CD14-positive monocyte (primary cell): ENCODE data around the gene BEND4. TPM values are rescaled to one million over a fixed set of nuclear protein-coding genes. Genes with fewer than 3 reads are reported as not detected.

Experiments
- DNase-seq, 3 donors: peaks; one replicate each; pipeline ENCODE4 v3.0.0-alpha.2; 2011 to 2022
- H2AFZ ChIP-seq: 2 replicates; pipeline ENCODE4 v1.6.0; 2012; ENCODE audit warnings: mild to moderate bottlenecking, low read depth, low read length, inconsistent platforms; ENCODE audit not compliant: insufficient read depth, poor library complexity, severe bottlenecking
- H3K27ac ChIP-seq, 2 donors: 1 replicate in 1 of 2; 2 replicates in 1 of 2; pipeline ENCODE4 v1.5.1; 2012 to 2013; ENCODE audit warnings: low read length in 2 of 2, control low read depth in 1 of 2, inconsistent platforms in 1 of 2, low read depth in 1 of 2, mild to moderate bottlenecking in 1 of 2
- H3K27me3 ChIP-seq, 2 donors: one replicate each; pipeline versions ENCODE4 v1.6.0 to v1.6.1; 2011 to 2013; ENCODE audit warnings: low read length in 2 of 2; ENCODE audit not compliant: control insufficient read depth in 2 of 2, insufficient read depth in 2 of 2
- H3K36me3 ChIP-seq, 2 donors: replicated peaks in 1 of 2; 1 replicate in 1 of 2; 2 replicates in 1 of 2; pipeline versions ENCODE4 v1.5.1 to v1.6.1; 2012 to 2013; ENCODE audit warnings: low read length in 2 of 2, control low read depth in 1 of 2, inconsistent platforms in 1 of 2, mild to moderate bottlenecking in 1 of 2; ENCODE audit not compliant: insufficient read depth in 2 of 2, control insufficient read depth in 1 of 2
- H3K4me1 ChIP-seq, 2 donors: 1 replicate in 1 of 2; 2 replicates in 1 of 2; pipeline versions ENCODE4 v1.5.1 to v1.6.1; 2012 to 2013; ENCODE audit warnings: low read length in 2 of 2, control low read depth in 1 of 2, inconsistent platforms in 1 of 2, mild to moderate bottlenecking in 1 of 2, moderate library complexity in 1 of 2; ENCODE audit not compliant: insufficient read depth in 2 of 2, control insufficient read depth in 1 of 2
- H3K4me2 ChIP-seq: replicated peaks from 2 replicates; pipeline ENCODE3; 2012; ENCODE audit warnings: low read length, moderate library complexity, mild to moderate bottlenecking; ENCODE audit not compliant: poor library complexity, severe bottlenecking; ENCODE audit errors: extremely low read depth
- H3K4me3 ChIP-seq, 3 experiments: fragments of 200-600 bp in 1 of 3; sonication (generic) in 1 of 3; replicated peaks in 1 of 3; 1 replicate in 2 of 3; 2 replicates in 1 of 3; pipeline ENCODE4 v1.5.1; 2011 to 2013; ENCODE audit warnings: low read length in 3 of 3, mild to moderate bottlenecking in 3 of 3, control low read depth in 2 of 3, low read depth in 2 of 3, inconsistent platforms in 1 of 3, moderate library complexity in 1 of 3
- H3K79me2 ChIP-seq: 2 replicates; pipeline ENCODE4 v1.6.0; 2012; ENCODE audit warnings: mild to moderate bottlenecking, control low read depth, inconsistent platforms, low read length, moderate library complexity; ENCODE audit not compliant: insufficient read depth
- H3K9ac ChIP-seq: 2 replicates; pipeline ENCODE4 v1.6.0; 2017; ENCODE audit warnings: low read length, mild to moderate bottlenecking; ENCODE audit not compliant: insufficient read depth, poor library complexity, severe bottlenecking
- H3K9me3 ChIP-seq, 2 donors: replicated peaks in 1 of 2; 1 replicate in 1 of 2; 2 replicates in 1 of 2; pipeline versions ENCODE4 v1.5.1 to v1.6.1; 2012 to 2013; ENCODE audit warnings: low read length in 2 of 2, control low read depth in 1 of 2; ENCODE audit not compliant: control insufficient read depth in 1 of 2, insufficient read depth in 1 of 2
- H4K20me1 ChIP-seq: 2 replicates; pipeline ENCODE4 v1.6.0; 2012; ENCODE audit warnings: mild to moderate bottlenecking, low read length, control low read depth, moderate library complexity; ENCODE audit not compliant: insufficient read depth
- H3K27ac Mint-ChIP-seq, 7 donors: one replicate each; pipeline ENCODE4 v1.8.0; 2020; ENCODE audit warnings: mild to moderate bottlenecking in 7 of 7, mixed read lengths in 7 of 7, moderate library complexity in 6 of 7, inconsistent platforms in 2 of 7
- H3K27me3 Mint-ChIP-seq, 3 donors: one replicate each; pipeline ENCODE4 v1.8.0; 2021 to 2022; ENCODE audit warnings: low read depth in 3 of 3, mild to moderate bottlenecking in 3 of 3, mixed read lengths in 3 of 3, moderate library complexity in 3 of 3, inconsistent platforms in 1 of 3
- H3K36me3 Mint-ChIP-seq, 2 donors: one replicate each; pipeline ENCODE4 v1.8.0; 2020; ENCODE audit warnings: mixed read lengths in 2 of 2, inconsistent platforms in 1 of 2, mild to moderate bottlenecking in 1 of 2
- H3K4me1 Mint-ChIP-seq: one replicate; pipeline ENCODE4 v1.8.0; 2020; ENCODE audit warnings: mild to moderate bottlenecking, mixed read lengths
- H3K4me3 Mint-ChIP-seq, 2 donors: one replicate each; pipeline ENCODE4 v1.8.0; 2020; ENCODE audit warnings: mild to moderate bottlenecking in 2 of 2, mixed read lengths in 2 of 2, moderate library complexity in 1 of 2
- H3K9me3 Mint-ChIP-seq, 7 donors: one replicate each; pipeline ENCODE4 v1.8.0; 2020 to 2022; ENCODE audit warnings: mixed read lengths in 7 of 7, mild to moderate bottlenecking in 6 of 7, moderate library complexity in 6 of 7, inconsistent platforms in 2 of 7
- CTCF ChIP-seq: fragments of 200-600 bp; IDR thresholded peaks from one replicate; pipeline ENCODE4 v1.8.0; 2022; ENCODE audit warnings: antibody characterized with exemption, mild to moderate bottlenecking
- WGBS: methylation state at CpG from one replicate; pipeline ENCODE4 v1.1.5; 2013; ENCODE audit warnings: missing lambda C conversion rate; ENCODE audit not compliant: insufficient coverage; 5-methylcytosine and 5-hydroxymethylcytosine counted together
- intact Hi-C, 2 donors: fragments of 100-400 bp; cut with micrococcal nuclease; formaldehyde crosslinking; loops; one replicate each; pipeline versions ENCODE4 v1.15.0 to v1.15.1; 2023
- polyA plus RNA-seq, 3 donors: library from polyadenylated mRNA; depleted of rRNA in 1 of 3; unstranded in 2 of 3; stranded (reverse) in 1 of 3; fragments of 300-500 nt in 2 of 3; fragments of >200 nt in 1 of 3; fragmentation: Illumina TruSeq in 2 of 3; gene quantifications; 1 replicate in 2 of 3; 2 replicates in 1 of 3; pipeline ENCODE4 v1.2.3, GENCODE V29; 2012 to 2021

Gene BEND4
- polyA plus RNA-seq, 3 donors, result 0.07 to 0.12 TPM; not detected in 1

- H3K27ac Mint-ChIP-seq, result no peak overlapping the region
- no peaks in the 10 kb centered on the region for H3K4me1 Mint-ChIP-seq
- no peak overlapping the region for H3K4me2 ChIP-seq
- H3K36me3 Mint-ChIP-seq, result peaks cover 48 to 61% of the 10 kb centered on the region in 2 donors
- H3K27me3 ChIP-seq, result no peaks in the 10 kb centered on the region
- no peak overlapping the region for H3K4me3 Mint-ChIP-seq
- no peaks in the 10 kb centered on the region for H3K4me1 ChIP-seq
- no peak overlapping the region for H2AFZ ChIP-seq
- H4K20me1 ChIP-seq, result no peaks in the 10 kb centered on the region
- no peak overlapping the region for H3K9ac ChIP-seq
- 100% methylated on average over 2 of the region's 3 CpGs for WGBS
- H3K27ac ChIP-seq, result no peak overlapping the region
- peaks cover 28 to 55% of the 10 kb centered on the region in 2 donors for H3K36me3 ChIP-seq
- H3K27me3 Mint-ChIP-seq, result no peaks in the 10 kb centered on the region
- H3K9me3 ChIP-seq, result no peaks in the 10 kb centered on the region
- H3K4me3 ChIP-seq, result no peak overlapping the region
- H3K79me2 ChIP-seq, result no peaks in the 10 kb centered on the region
- TF ChIP-seq CTCF, result no peak
- intact Hi-C loops, result no loop called here
- no peak for DNase-seq
- no peaks in the 10 kb centered on the region for H3K9me3 Mint-ChIP-seq
Measured at GRCh38 chr4:42080306-42080705, 72.1 kb downstream of the BEND4 start.

- H3K27me3 Mint-ChIP-seq, result no peaks in the 10 kb centered on the region
- no peak for TF ChIP-seq CTCF
- no peak overlapping the region for H3K27ac Mint-ChIP-seq
- peaks cover 46 to 64% of the 10 kb centered on the region in 2 donors for H3K36me3 Mint-ChIP-seq
- Histone ChIP-seq H3K4me3 (no peak overlapping the region), H3K27me3 (no peaks in the 10 kb centered on the region), H3K79me2 (no peaks in the 10 kb centered on the region), H3K27ac (no peak overlapping the region), H3K9me3 (no peaks in the 10 kb centered on the region), H4K20me1 (no peaks in the 10 kb centered on the region), H3K36me3 (peaks cover 33 to 51% of the 10 kb centered on the region in 2 donors), H3K9ac (no peak overlapping the region), H2AFZ (no peak overlapping the region), H3K4me2 (no peak overlapping the region), H3K4me1 (no peaks in the 10 kb centered on the region)
- no peaks in the 10 kb centered on the region for H3K9me3 Mint-ChIP-seq
- H3K4me3 Mint-ChIP-seq, result no peak overlapping the region
- intact Hi-C loops, result no loop called here
- no peaks in the 10 kb centered on the region for H3K4me1 Mint-ChIP-seq
- DNase-seq, result no peak
Measured at GRCh38 chr4:42078184-42078801, 74.2 kb downstream of the BEND4 start.
